Activated CD4-positive, alpha-beta T cell treated with anti-CD3 and anti-CD28 coated beads, Interleukin-10, Interleukin-2, amounts not matched to agents 100 ng/mL and 50 ng/mL, durations not matched to agents 16 hours and 8 hours (primary cell): ENCODE measurements around the gene TWF2.

Source experiments
- DNase-seq: peaks from one replicate; pipeline ENCODE4 v3.0.0-alpha.2; 2020

Gene TWF2

DNA sequence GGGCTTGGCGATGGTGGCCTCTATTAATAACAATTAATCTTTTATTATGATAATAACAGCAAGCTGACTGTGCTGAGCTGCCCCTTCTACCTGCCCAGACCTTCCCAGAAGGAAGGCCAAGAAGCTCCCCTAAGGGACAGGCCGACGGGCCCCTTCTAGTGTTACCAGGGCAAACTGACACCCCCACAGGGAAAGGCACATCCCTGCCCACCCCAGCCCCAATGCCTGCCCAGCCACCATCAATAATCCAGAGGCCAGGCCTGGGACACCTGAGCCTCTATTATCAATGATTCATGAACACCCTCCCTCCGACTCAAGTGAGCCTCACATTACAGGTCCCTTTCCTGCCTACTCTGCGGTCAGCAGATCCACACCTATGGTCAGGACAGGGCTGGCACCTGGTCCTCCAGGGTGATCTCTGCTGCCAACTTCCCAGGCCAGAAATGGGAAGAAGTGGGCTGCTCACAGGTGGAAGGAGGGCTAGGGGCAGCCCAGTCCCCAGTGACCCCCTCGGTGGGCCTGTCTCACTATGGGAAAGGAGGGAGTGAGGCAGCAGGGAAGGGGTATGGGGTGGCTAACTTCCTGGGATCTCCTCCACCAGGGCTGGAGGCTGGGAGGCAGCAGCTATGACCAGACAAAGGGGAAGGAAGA is 1.8 kb downstream of the TWF2 start:
- no peak for DNase-seq

DNA sequence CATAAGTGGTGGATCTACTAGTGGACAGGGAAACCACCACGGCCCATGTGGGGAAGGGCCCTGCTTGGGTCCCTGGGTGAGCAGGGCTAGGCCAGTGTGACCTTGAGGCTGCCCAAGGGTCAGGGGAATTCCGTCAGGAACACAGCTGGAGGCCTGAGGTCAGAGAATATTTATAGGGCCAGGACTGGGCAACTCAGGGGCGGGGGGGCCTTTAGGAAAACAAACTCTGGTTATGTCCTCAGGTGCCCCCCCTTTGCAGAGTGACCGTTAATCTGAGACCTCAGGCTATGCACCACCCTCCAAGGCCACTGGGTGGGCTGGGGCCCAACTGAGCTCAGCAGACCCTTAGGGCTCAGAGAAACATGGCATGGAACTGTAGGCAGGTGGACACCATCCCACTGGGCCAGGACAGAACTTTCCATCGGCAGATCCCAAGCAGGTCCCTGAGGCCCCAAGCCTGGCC is 2.5 kb downstream of the TWF2 start:
- no peak for DNase-seq

DNA sequence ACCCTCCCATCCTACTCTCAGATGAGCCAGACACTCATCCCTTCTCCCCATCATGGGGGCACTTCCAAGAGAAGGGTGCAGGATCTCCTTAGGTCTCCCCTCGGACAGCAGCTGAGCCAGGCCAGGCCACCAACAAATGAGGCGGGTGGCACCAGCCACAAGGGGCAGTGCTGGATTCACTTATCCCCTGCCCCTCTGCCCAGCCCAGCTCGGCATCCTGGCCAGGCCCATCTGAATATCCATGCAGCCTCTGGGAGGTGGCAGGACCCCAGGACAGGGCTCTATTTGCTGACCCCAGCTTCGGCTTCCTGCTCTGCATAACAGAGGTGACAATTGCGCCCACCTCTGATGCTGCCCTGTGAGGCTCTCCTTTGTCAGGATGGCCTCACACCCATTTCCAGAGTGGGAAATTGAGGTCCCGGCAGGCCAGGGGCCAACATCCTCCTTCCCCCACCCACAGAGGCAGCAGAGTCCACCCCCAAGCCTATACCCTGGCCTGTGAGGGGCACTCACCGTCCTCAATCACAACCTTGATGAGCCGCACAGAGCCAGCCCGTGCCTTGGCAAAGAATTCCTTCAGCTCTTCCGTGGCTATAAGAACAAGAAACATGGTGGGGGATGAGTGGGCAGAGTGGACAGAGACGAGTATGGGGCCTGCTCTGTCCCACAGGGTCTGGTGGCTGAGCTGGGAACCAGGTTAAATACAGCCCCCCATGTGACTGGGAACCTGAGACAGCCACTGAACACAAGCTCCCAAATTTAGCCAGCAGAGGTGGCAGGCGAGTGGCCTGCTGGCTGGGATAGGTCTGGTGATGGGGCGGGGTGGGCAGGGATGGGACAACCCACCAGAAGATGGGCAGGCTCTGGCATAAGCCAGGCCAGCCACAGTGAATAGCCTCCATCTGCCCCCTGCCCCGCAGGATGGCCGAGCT is 4.2 kb downstream of the TWF2 start:
- no peak for DNase-seq

DNA sequence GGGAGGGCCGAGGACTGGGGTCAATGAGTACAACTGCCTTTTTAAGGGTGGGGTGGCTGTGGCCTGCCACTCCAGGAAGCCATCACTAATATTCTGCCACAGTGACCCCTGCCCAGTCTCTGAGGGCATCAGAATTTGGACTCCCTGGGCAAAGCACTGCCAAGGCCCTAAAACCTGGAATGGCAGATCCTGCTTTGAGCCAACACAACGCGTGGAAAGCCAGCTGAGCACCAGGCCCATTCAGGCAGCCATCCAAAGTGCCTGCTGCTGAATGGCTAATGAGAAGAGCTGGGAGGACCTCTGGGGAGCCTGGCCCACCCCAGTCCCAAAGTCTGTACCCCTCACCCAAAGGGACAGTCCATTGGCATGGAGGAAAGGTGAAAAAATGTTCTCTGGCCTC is 5.0 kb downstream of the TWF2 start:
- DNase-seq = no peak

DNA sequence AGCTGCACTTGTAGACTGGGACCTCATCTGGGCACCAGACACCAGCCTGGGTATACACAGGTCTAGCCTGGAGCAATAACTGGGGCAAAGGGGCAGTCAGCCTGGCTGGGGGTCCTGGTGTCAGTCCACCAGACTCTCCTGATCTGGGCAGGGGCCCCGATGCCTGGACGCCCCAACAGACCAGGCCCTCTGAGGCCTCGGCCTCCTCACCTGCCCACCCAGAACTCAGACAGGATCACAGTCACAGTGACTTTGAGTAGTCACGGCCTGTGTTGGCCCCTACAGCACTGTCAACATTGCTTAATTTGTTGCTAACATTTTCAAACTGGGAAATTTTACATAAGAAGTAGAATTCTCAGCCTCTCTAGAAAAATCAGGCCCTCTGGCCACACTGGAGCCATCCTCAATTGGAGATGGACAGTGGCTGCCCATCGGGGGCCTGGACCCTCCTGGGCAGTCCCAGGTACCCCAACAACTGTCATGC is 5.8 kb downstream of the TWF2 start:
- DNase-seq = no peak

DNA sequence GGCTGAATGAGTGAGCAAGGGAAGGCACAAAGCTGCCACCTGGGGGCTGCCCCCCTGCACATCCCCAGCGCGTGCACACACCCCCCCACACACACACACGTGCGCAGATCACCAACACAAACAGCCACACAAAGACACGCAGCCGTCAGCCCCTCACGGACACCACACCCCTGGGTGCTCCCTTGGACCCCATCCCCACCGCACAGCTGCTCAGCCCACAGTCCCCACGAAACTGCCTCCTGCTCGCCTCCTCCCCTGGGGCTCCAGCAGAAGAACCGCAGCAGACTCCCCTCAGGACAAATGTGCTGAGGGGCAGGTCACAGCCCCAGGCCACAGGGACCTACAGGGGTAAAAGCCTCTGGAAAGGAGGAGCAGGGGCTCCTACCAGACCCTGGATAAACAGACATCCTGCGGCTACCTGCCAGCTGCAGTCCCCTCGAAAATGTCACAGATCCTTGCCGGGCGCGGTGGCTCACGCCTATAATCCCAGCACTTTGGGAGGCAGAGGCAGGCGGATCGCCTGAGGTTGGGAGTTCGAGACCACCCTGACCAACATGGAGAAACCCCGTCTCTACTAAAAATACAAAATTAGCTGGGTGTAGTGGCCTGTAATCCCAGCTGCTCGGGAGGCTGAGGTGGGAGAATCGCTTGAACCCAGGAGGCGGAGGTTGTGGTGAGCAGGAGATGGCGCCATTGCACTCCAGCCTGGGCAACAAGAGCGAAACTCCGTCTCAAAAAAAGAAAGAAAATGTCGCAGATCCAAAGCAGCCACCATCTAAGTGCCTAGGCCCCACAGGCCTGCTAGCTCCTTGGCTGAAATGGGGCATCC is 6.5 kb downstream of the TWF2 start:
- DNase-seq = no peak

DNA sequence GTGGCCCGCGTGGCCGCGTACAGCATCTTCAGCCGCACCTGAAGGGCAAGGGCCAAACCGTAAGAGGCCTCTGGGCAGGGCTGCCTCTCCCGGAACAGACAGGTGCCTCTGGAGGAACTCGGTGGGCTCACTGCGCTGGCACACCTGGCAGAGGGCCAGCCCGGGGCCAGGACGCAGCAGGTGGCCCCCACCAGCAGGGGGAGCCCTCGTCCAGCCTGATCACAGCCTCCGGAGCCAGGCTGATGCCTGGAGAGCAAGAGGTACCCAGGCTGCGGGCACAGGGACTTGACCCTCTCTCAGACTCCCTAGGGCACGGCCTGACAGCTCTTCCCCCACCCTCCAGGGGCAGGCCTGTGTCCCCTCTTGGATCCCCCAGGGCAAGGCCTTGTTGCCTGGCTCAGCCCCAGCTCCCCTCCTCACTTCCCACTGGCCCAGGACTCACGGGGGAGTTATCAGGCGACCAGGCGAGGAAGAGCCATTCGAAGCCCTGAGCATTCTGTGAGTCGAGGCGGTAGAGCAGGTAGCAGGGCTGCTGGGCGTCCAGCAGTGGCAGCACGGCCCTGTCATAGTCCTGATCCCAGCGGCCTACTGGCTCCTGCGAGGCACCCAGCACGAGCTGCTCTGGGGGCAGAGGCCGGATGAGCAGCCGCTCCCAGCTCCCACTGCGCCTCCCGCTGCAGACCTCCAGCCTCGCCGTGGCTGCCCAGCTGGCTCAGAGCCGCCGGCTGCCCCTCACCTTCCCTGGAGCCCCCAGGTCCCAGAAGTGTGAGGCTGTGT is 7.3 kb downstream of the TWF2 start:
- peak; percentile 88 for DNase-seq

DNA sequence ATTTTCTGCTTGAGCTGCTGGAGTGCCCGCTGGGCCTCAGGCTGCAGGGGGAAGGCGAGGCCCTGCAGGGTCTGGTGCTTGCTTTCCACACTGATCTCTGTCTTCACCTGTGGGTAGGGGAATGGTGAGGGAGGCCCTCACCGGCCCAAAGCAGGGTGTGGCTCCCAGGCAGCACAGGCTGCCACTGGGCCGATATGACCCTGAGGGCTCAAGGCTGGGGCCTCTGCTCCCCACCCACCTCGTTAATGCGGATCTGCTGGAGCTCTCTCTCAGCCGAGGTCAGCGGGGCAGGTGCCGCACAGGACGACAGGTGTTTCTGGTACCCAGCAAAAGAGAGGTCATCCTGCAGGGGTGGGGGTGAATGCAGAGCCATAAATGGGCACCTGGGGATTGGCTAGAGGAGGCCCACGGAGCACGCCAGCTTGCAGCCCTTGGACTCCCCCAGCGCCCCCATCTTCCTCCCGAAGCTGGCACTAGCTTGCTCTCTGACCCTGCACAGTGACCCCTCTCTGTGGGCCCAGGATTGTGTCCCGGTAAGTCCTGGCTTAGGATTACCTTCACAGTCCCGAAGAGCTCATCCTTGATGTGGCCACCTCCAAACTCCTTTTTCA is 8.0 kb downstream of the TWF2 start:
- no peak for DNase-seq

DNA sequence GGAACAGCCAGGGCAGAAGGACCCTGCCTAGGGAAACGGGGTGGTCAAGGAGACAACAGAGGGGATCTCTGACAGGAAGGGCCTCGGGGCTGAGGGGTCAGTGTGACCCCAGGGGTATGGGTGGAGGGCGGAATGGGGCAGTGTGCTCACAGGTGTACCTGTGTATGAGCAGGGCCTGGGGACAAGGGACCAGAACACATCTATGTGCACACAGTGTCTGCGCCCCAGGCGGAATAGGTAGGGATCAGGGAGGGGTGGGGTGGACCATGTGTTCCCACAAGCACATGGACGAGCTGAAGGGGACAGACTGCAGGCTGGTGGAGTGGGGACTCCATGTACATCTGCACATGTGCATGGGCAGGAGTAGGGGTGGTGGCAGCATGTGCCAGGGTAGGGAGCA is 8.5 kb downstream of the TWF2 start:
- no peak for DNase-seq

DNA sequence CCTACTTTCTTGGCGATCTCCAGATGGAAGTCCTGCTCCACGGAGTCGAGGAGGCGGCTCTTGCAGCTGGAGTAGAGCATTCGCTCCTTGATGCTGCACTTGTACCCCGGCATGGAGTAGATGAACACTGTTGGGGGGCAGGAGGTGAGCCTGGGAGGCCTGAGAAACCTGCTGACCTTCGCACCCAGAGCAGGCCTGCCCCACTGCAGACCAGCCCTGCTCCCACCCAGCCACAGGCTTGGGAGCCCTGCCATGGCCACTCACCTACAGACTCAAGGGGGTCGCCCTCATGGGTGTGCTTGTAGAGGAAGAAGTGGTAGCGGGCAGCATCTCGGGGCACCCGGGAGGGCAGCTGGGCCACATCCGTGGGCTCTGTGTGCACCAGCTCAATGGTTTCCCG is 9.3 kb downstream of the TWF2 start:
- DNase-seq = no peak

DNA sequence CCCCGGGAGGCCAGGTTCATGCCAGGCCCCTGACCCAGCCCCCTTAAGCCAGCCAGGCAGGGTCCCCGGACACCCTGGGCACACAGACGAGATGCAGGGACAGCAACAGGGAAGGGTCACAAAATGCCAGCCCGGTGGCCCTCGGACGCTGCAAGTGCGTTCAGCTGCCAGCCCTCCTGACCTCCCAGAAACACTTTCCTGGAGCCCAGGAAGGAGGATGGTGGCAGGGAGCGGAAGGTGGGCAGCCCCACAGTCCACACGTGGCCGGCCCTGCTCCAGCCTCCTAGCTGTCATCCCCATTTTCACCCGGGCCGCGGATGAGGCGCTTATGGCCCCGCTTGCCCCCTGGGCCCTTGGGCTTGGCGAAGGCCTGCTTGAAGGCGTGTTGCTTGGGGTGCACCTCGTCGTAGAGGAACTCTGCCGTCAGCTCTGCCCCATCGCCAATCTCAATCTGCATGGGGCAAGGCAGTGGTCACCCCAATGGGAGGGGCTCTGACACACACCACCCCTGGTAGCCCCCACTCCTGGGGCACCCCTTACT is 10.1 kb downstream of the TWF2 start:
- DNase-seq = no peak

DNA sequence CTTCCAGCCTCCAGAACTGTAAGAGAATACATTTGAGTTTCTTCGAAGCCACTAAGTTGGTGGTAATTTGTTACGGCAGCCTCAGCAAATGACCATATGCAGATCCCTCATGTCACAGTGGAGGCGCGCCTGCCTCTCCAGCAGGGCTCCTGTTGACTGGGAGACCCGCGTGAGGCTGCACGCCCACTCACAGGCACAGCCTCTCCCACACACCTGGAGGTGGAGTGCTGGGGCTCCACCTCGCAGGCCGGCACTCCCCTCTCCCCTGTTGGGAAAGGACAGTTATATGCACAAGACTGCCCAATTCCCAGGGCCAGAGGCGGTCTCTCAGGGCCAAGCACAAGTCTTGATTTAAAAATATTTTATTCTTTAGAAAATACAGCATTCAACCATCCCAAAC is 10.7 kb downstream of the TWF2 start:
- DNase-seq = no peak

DNA sequence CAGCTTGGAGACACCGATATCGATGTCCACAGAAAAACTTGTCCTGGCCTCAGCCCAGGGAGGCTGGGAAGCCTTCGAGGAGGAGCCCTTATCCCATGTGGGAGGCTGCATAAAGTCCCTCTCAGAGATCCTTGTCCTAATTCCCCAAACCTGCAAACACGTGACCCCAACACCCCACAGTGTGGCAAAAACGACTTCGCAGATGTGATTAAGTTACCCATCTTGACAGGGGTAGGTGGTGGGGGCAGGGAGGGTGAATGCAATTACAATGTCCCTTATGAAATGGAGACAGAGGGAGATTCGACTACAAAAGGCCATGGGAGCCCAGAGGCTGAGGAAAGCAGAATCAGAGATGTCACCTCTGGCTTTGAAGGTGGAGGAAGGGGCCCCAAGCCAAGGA is 11.2 kb downstream of the TWF2 start:
- DNase-seq = no peak

DNA sequence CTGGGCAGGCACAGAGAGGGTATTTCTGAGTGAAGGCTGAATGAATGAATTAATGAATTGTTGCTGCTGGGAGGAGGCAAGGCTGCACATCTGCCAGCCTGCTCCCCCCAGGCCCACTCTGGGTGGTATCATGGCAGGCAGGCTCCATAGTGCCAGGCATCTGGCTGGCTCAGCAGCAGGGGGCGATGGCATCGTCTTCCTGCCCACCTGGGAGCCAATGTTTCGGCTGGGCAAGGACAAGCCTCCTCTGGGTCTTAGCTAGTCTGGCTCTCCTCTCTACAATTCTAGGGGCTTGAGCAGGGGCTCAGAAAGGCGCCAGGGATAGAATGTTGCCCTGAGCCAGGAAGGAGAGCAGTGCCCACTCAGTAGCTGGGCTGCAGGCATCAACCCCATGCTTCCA is 11.8 kb downstream of the TWF2 start:
- no peak for DNase-seq

DNA sequence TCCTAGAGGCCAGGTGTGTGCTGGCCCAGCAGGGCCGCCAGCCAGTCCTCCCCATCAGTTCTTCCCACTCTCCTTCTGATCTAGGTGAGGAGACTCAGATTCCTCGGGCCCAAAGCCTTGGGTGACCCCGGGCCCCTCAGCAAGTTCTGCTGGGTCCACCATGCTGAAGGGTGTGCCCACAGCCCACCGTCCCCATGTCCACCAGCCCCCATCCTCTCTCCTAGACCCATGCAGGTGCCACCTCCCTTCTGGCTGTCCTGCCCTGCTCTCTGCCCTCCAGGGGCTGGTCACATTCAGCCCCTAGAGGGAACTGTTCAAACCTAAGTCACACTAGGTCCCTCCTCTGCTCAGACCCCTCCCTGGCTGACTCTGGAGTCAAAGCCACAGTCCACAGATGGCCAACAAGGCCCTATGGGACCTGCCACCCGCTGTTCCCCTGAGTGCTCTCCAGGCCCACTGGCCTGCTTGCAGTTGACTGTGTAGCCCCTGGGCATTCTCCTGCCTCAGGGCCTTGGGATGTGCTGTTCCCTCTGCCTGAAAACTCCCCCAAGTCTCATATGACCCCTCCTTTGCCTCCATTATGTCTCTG is 12.6 kb downstream of the TWF2 start:
- DNase-seq = no peak

DNA sequence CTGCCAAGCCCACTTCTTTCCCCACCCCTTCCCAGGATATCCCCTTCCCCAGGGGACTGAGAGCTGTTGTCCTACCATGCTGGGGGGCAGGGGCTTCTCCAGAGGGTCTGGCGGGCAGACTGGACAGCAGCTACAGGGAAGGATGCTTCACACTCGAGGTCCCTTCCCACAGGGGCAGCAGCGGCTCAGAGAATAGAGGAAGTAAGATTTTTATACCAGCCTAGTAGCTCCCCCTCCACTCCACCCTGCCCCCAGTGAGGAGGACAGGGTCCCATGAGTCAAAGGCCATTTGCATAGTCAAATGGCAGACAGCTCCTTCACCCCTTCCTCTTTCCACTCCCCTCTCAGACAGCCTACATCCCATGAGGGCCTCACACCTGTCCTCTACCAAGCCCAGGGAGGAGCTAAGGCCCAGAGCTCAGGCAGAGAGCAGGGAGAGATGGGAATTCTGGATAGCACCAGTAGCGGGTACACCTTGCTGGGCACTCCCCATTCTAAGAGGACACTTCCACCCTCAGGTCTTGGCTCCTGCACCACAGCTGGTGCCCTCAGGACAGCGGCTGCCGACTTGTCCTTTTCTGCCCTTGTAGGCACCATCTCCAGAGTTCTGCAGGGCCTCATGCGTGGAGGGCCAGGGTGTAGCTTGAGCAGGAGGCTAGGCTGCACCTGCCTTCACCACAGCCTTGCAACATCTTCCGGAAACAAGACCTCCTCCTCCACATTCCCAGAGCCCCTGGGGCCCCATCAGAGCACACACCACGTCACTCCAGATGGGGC is 13.3 kb downstream of the TWF2 start, which contains the start of gene TLR9:
TSS of gene TLR9 (minus strand) at position 194 of the 777 bp plus-strand sequence. CDS start at position 78, 116 bp downstream.
- no peak for DNase-seq

DNA sequence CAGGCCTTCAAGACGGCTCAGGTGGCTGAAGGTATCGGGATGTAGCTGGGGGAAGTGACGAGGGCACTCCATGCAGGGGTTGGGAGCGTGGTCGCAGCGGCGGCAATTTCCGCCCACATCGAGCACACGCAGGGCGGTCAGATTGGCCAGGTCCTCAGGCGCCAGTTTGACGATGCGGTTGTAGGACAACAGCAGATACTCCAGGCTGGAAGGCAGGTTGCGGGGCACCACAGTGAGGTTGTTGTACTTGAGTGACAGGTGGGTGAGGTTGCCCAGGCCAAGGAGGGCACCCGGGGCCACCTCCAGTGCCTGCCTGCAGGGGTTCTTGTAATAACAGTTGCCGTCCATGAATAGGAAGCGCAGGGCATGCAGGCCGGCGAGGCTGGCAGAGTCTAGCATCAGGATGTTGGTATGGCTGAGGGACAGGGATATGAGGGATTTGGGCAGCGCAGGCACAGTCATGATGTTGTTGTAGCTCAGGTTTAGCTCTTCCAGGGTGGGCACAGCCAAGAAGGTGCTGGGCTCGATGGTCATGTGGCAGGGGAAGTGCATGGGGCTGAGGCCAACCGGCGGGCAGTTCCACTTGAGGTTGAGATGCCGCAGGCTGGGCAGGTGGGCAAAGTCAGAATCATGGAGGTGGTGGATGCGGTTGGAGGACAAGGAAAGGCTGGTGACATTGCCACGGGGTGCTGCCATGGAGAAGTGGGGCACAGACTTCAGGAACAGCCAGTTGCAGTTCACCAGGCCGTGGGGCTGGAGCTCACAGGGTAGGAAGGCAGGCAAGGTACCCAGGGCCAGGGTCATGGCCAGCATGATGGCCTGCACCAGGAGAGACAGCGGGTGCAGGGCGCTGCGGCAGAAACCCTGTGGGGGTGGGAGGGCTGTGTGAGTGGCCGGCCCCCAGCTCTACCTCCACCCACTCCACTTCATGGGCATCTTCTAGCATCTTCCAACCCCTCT is 15.2 kb downstream of the TWF2 start:
- no peak for DNase-seq

DNA sequence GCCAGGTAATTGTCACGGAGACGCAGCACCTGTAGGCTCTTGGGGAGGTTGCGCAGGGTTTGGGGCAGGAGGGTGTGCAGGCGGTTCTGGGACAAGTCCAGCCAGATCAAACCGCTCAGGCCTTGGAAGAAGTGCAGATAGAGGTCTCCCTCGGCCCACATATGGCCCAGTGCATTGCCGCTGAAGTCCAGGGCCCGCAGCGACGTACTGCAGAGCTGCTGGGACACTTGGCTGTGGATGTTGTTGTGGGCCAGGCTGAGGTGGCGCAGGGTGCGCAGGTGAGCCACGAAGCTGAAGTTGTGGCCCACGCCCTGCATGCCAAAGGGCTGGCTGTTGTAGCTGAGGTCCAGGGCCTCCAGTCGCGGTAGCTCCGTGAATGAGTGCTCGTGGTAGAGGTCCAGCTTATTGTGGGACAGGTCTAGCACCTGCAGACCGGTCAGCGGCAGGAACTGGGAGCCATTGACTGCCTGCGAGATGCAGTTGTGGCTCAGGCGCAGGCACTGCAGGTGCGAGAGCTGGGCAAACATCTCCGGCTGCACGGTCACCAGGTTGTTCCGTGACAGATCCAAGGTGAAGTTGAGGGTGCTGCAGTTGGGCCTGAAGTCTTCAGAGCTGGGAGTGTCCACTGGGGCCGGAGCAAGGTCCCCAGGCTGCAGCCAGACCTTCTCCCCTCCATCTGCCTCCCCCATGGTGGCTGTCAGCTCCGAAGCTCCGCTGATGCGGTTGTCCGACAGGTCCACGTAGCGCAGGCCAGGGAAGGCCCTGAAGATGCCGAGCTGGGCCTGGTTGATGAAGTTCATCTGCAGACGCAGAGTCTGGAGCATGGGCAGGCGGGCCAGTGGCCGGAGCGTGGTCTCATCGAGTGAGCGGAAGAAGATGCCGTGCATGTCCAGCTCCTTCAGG is 16.4 kb downstream of the TWF2 start:
- DNase-seq = no peak
